Activated naive CD4-positive, alpha-beta T cell treated with anti-CD3 and anti-CD28 coated beads, Interleukin-2, amount 10 ng/mL, durations not matched to agents 7 days and 5 days (primary cell): ENCODE data around the gene ZNF546.

ENCODE experiments used
- CTCF ChIA-PET: fragments of 350-600 bp; sonication (Branson Sonifier 250); formaldehyde crosslinking; loops from one replicate; lab custom pipeline; 2021; ENCODE audit warnings: antibody characterized with exemption; lab: Charles Lee
- DNase-seq: peaks from one replicate; pipeline ENCODE4 v3.0.0-alpha.2; 2020
- H3K27ac Mint-ChIP-seq: one replicate; pipeline ENCODE4 v1.8.0; 2021; ENCODE audit warnings: mild to moderate bottlenecking, moderate library complexity, mixed read lengths
- H3K27me3 Mint-ChIP-seq: one replicate; pipeline ENCODE4 v1.8.0; 2021; ENCODE audit warnings: mild to moderate bottlenecking, mixed read lengths
- H3K36me3 Mint-ChIP-seq: one replicate; pipeline ENCODE4 v1.8.0; 2021; ENCODE audit warnings: mixed read lengths
- H3K4me1 Mint-ChIP-seq: one replicate; pipeline ENCODE4 v1.8.0; 2021; ENCODE audit warnings: mixed read lengths
- H3K4me3 Mint-ChIP-seq: one replicate; pipeline ENCODE4 v1.8.0; 2021; ENCODE audit warnings: mild to moderate bottlenecking, moderate library complexity, mixed read lengths
- H3K9me3 Mint-ChIP-seq: one replicate; pipeline ENCODE4 v1.8.0; 2021; ENCODE audit warnings: mixed read lengths

Gene ZNF546

GRCh38 chr19:39969681-39970424, 27.0 kb upstream of the ZNF546 start:
- H3K9me3 Mint-ChIP-seq, result no peaks in the 10 kb centered on the region
- peaks cover 50% of the 10 kb centered on the region for H3K4me1 Mint-ChIP-seq
- peaks cover 32% of the 10 kb centered on the region for H3K36me3 Mint-ChIP-seq
- CTCF ChIA-PET, result interaction anchor here (0.8 to 3.3 kb wide), 28 partner anchors 9 to 296 kb away, joined by 3 to 31 read pairs (median 6); partner anchors contain the start of genes FBL, FCGBP and ZNF546
- H3K27ac Mint-ChIP-seq, result peak overlapping the region; percentile 96
- peak; percentile 41 for DNase-seq
- H3K27me3 Mint-ChIP-seq, result no peaks in the 10 kb centered on the region
- peak overlapping the region; percentile 97 for H3K4me3 Mint-ChIP-seq

- Mint-ChIP-seq H3K27ac (peak overlapping the region; percentile 96), H3K36me3 (peaks cover 35% of the 10 kb centered on the region), H3K27me3 (no peaks in the 10 kb centered on the region), H3K4me1 (peaks cover 50% of the 10 kb centered on the region), H3K9me3 (no peaks in the 10 kb centered on the region), H3K4me3 (peak overlapping the region; percentile 97)
- CTCF ChIA-PET, result interaction anchor here (0.8 to 3.3 kb wide), 27 partner anchors 9 to 296 kb away, joined by 3 to 31 read pairs (median 6); partner anchors contain the start of genes FBL, FCGBP and ZNF546
- DNase-seq, result no peak
Observed at GRCh38 chr19:39970425-39970674, 26.5 kb upstream of the ZNF546 start.

- no peaks in the 10 kb centered on the region for H3K9me3 Mint-ChIP-seq
- no peaks in the 10 kb centered on the region for H3K27me3 Mint-ChIP-seq
- peak within 1 kb of the TSS; percentile 97 for H3K4me3 Mint-ChIP-seq
- H3K4me1 Mint-ChIP-seq, result peaks cover 50% of the 10 kb centered on the region
- H3K36me3 Mint-ChIP-seq, result peaks cover 40% of the 10 kb centered on the region
- H3K27ac Mint-ChIP-seq, result peak within 1 kb of the TSS; percentile 96
- peak; percentile 99 for DNase-seq
- CTCF ChIA-PET, result interaction anchor here (0.7 to 3.3 kb wide), 29 partner anchors 10 to 297 kb away, joined by 3 to 31 read pairs (median 6); partner anchors contain the start of genes FBL, FCGBP and ZNF546
Observed at GRCh38 chr19:39970675-39971379, 26.0 kb upstream of the ZNF546 start, which contains the start of gene PSMC4. TSS of gene PSMC4 (plus strand) at chr19:39971165. CDS start at chr19:39971203, 38 bp downstream.

GRCh38 chr19:39971380-39972035, 25.4 kb upstream of the ZNF546 start:
- H3K36me3 Mint-ChIP-seq, result peaks cover 42% of the 10 kb centered on the region
- H3K4me1 Mint-ChIP-seq, result peaks cover 50% of the 10 kb centered on the region
- no peak for DNase-seq
- H3K27me3 Mint-ChIP-seq, result no peaks in the 10 kb centered on the region
- H3K27ac Mint-ChIP-seq, result peak overlapping the region; percentile 96
- H3K9me3 Mint-ChIP-seq, result no peaks in the 10 kb centered on the region
- CTCF ChIA-PET, result interaction anchor here (0.7 to 3.3 kb wide), 21 partner anchors 10 to 297 kb away, joined by 3 to 31 read pairs (median 7); partner anchors contain the start of genes FBL, FCGBP and ZNF546
- H3K4me3 Mint-ChIP-seq, result peak overlapping the region; percentile 97

DNA sequence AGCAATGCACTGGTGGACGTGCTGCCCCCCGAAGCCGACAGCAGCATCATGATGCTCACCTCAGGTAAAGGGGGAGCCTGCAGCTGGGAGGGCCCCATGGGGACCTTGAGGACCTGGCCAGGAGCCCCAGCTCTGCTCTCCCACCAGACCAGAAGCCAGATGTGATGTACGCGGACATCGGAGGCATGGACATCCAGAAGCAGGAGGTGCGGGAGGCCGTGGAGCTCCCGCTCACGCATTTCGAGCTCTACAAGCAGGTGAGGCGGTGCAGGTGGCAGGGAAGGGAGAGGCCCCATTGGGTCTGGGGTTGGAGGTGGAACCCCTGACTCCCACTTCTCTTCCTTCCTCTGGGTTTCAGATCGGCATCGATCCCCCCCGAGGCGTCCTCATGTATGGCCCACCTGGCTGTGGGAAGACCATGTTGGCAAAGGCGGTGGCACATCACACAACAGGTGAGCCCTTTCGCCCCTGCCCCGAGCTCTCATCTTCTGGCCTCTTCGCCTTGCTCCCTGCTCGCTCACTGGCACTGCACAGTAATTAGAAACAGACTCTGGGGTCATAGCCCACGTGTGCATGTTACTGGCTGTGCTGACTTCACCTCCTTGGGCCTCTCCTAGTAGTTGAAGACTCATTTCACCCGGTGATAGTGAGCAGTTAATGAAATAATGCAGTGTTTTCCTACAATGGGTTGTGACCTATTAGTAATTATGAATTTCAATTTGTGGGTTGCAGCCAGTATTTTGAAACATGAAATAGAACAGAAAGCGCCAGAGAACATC, 22.3 kb upstream of the ZNF546 start:
- Mint-ChIP-seq H3K4me3 (no peak overlapping the region), H3K9me3 (no peaks in the 10 kb centered on the region), H3K27me3 (no peaks in the 10 kb centered on the region), H3K36me3 (peaks cover 62% of the 10 kb centered on the region), H3K27ac (no peak overlapping the region), H3K4me1 (peaks cover 32% of the 10 kb centered on the region)
- CTCF ChIA-PET, result no interaction called here
- DNase-seq, result no peak

DNA sequence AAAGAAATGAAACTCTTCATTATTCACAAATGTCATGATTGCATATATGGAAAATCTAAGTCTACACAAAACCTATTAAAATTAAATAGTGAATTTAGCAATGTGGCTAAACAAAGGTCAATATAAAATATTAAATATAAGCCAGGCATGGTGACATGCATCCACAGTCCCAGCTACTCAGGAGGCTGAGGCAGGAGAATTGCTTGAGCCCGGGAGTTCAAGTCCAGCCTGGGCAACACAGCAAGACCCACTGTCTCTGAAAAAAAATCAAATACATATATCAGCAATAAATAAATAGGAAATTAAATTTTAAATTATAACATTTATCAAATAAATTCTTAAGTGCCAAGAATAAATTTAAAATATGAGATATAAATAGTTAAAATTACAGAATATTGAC, 14.0 kb upstream of the ZNF546 start:
- Mint-ChIP-seq H3K27ac (no peak overlapping the region), H3K27me3 (no peaks in the 10 kb centered on the region), H3K4me3 (no peak overlapping the region), H3K9me3 (peaks cover 36% of the 10 kb centered on the region), H3K4me1 (peaks cover 2% of the 10 kb centered on the region), H3K36me3 (peaks cover 78% of the 10 kb centered on the region)
- no peak for DNase-seq
- CTCF ChIA-PET, result interaction anchor here (1.0 kb wide), 1 partner anchor 12 kb away, joined by 3 read pairs; the partner anchor contains the start of gene PSMC4

DNA sequence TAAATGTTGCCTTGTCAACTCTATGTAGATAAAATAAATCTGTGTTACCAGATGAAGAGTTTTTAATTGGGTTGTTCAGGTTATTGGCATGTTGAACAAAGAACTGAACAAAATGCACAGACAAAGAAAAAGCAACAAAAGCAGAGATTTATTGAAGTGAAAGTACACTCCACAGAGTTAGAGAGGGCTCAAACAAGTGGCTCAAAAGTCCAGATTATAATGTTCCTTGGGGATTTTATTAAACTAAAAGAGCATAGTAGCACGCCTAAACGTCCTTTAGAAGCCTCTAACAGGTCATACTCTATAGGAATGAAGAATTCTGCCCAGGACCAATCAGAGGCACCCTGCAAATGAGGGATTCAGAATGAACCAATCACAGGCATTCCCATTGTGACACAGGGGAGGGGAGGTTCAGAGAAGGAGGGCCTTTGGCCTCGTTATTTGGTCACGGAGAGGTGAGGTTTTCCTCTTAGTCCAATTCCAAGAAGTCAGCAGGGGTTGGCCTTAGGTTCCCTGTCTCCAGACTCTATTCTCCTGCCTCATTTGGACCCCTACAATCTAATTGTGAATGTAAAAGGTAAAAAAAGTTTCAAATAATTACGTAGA, 13.1 kb upstream of the ZNF546 start:
- CTCF ChIA-PET, result interaction anchor here (1.0 kb wide), 1 partner anchor 13 kb away, joined by 3 read pairs; the partner anchor contains the start of gene PSMC4
- Mint-ChIP-seq H3K4me1 (peaks cover 2% of the 10 kb centered on the region), H3K27ac (no peak overlapping the region), H3K4me3 (no peak overlapping the region), H3K27me3 (no peaks in the 10 kb centered on the region), H3K36me3 (peaks cover 69% of the 10 kb centered on the region), H3K9me3 (peaks cover 36% of the 10 kb centered on the region)
- no peak for DNase-seq

DNA sequence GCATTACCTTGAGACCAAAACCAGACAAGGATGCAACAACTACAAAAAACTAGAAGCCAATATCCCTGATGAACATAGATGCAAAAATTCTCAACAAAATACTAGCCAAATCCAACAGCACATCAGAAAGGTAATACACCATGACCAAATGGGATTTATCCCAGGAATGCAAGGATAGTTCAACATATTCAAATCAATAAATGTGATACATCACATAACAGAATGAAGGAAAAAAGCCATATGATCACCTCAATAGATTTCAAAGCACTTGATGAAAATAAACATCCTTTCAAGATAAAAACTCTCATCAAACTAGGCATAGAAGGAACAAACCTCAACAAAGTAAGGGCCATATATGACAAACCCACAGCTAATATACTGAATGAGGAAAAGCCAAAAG, 10.2 kb upstream of the ZNF546 start:
- H3K27ac Mint-ChIP-seq, result no peak overlapping the region
- H3K4me1 Mint-ChIP-seq, result peaks cover 2% of the 10 kb centered on the region
- DNase-seq, result no peak
- no peak overlapping the region for H3K4me3 Mint-ChIP-seq
- no peaks in the 10 kb centered on the region for H3K27me3 Mint-ChIP-seq
- peaks cover 36% of the 10 kb centered on the region for H3K9me3 Mint-ChIP-seq
- peaks cover 48% of the 10 kb centered on the region for H3K36me3 Mint-ChIP-seq
- CTCF ChIA-PET, result interaction anchor here (0.6 kb wide), 1 partner anchor 148 kb away, joined by 3 read pairs; no protein-coding TSS in a partner anchor

- H3K36me3 Mint-ChIP-seq, result peaks cover 50% of the 10 kb centered on the region
- CTCF ChIA-PET, result no interaction called here
Observed at GRCh38 chr19:39987167-39987566, 9.7 kb upstream of the ZNF546 start.

DNA sequence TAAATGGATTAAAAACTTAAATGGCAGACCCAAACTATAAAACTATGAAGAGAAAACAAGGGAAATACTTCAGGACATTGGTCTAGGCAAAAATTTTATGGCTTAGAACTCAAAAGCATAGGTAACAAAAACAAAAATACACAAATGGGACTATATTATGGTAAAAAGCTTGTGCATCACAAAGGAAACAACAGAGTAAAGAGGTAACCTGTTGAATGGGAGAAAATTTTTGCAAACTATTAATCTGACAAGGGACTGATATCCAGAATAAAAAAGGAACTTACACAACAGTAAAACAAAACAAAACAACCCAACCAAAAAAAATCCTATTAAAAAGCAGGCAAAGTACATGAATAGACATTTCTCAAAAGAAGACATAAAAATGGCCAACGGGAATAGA, 9.3 kb upstream of the ZNF546 start:
- CTCF ChIA-PET, result no interaction called here
- Mint-ChIP-seq H3K4me1 (peaks cover 2% of the 10 kb centered on the region), H3K4me3 (no peak overlapping the region), H3K27me3 (no peaks in the 10 kb centered on the region), H3K27ac (no peak overlapping the region), H3K9me3 (peaks cover 38% of the 10 kb centered on the region), H3K36me3 (peaks cover 52% of the 10 kb centered on the region)
- DNase-seq, result no peak

More at GRCh38 chr19:39987167-39987566, 9.7 kb upstream of the ZNF546 start:
- Mint-ChIP-seq H3K9me3 (peaks cover 37% of the 10 kb centered on the region), H3K27ac (no peak overlapping the region), H3K27me3 (no peaks in the 10 kb centered on the region), H3K4me1 (peaks cover 2% of the 10 kb centered on the region), H3K4me3 (no peak overlapping the region)
- DNase-seq, result no peak

GRCh38 chr19:39993605-39994004, 3.3 kb upstream of the ZNF546 start:
- peaks cover 33% of the 10 kb centered on the region for H3K4me1 Mint-ChIP-seq
- H3K27me3 Mint-ChIP-seq, result no peaks in the 10 kb centered on the region
- H3K9me3 Mint-ChIP-seq, result peaks cover 21% of the 10 kb centered on the region
- H3K36me3 Mint-ChIP-seq, result peaks cover 45% of the 10 kb centered on the region
- DNase-seq, result no peak
- CTCF ChIA-PET, result no interaction called here
- no peak overlapping the region for H3K4me3 Mint-ChIP-seq
- no peak overlapping the region for H3K27ac Mint-ChIP-seq

GRCh38 chr19:39994361-39994760, 2.5 kb upstream of the ZNF546 start:
- Mint-ChIP-seq H3K27me3 (no peaks in the 10 kb centered on the region), H3K4me3 (no peak overlapping the region), H3K4me1 (peaks cover 33% of the 10 kb centered on the region), H3K9me3 (peaks cover 21% of the 10 kb centered on the region), H3K27ac (no peak overlapping the region), H3K36me3 (peaks cover 44% of the 10 kb centered on the region)
- DNase-seq, result no peak
- CTCF ChIA-PET, result no interaction called here

DNA sequence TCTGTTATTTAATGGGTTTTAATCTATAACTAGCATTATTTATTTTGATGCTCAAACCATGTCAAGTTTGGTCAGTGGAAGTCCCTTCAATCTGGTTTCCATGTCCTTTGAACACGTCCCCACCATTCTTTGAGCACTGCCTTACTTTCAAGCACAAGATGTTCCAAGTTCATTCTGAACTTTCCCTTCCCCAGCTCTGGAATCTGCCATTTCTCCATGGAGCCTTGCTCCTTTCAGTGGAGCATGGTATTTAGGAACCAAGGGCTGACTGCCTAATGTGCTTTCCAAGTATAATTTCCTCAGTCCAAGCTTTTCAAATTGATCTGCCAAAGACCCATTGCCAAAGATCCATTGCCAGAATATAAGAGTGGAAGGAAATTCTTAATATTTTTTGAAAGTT, 1.1 kb upstream of the ZNF546 start:
- H3K4me1 Mint-ChIP-seq, result peaks cover 33% of the 10 kb centered on the region
- no peak for DNase-seq
- peaks cover 43% of the 10 kb centered on the region for H3K36me3 Mint-ChIP-seq
- H3K27ac Mint-ChIP-seq, result no peak overlapping the region
- peaks cover 21% of the 10 kb centered on the region for H3K9me3 Mint-ChIP-seq
- no peaks in the 10 kb centered on the region for H3K27me3 Mint-ChIP-seq
- H3K4me3 Mint-ChIP-seq, result peak overlapping the region; percentile 87
- CTCF ChIA-PET, result no interaction called here
